GM12865 (cell line): ENCODE measurements around the gene RNF39.
"Not testable (repeated sequence)": the region's sequence is repeated elsewhere in the genome, so short reads cannot be mapped to it uniquely, and the experiment has no call there.

Experiments
- DNase-seq: peaks from one replicate; pipeline ENCODE4 v3.0.0; 2010; ENCODE audit warnings: low read depth
- H3K4me3 ChIP-seq: 2 replicates; pipeline ENCODE4 v1.5.1; 2011; ENCODE audit warnings: mild to moderate bottlenecking, low read depth, low read length, control low read depth
- CTCF ChIP-seq: IDR thresholded peaks from 2 replicates; pipeline ENCODE4 v1.5.1; 2011; ENCODE audit warnings: low read length, control low read depth, low read depth, inconsistent platforms; ENCODE audit not compliant: insufficient read depth; ENCODE audit errors: missing control alignments

Gene RNF39

GRCh38 chr6:30075094-30075789, at the start of gene RNF39:
Gene RNF39, minus strand, starts transcription at chr6:30075769. Its CDS starts 184 bp downstream, at chr6:30075585.
- DNase-seq: no peak
- H3K4me3 ChIP-seq: no peak within 1 kb of the TSS
- no peak for TF ChIP-seq CTCF

- no peak overlapping the region for H3K4me3 ChIP-seq
- no peak for TF ChIP-seq CTCF
- DNase-seq: no peak
Measured at GRCh38 chr6:30122515-30122914, 46.9 kb upstream of the RNF39 start.

GRCh38 chr6:30121446-30122366, 46.1 kb upstream of the RNF39 start:
- no peak for TF ChIP-seq CTCF
- H3K4me3 ChIP-seq: no peak overlapping the region
- no peak for DNase-seq

GRCh38 chr6:30118691-30119090, 43.1 kb upstream of the RNF39 start:
- DNase-seq: not testable (repeated sequence)

GRCh38 chr6:30116724-30117123, 41.2 kb upstream of the RNF39 start:
- H3K4me3 ChIP-seq: no peak overlapping the region
- DNase-seq: no peak
- TF ChIP-seq CTCF: no peak

More at GRCh38 chr6:30118691-30119090, 43.1 kb upstream of the RNF39 start:
- H3K4me3 ChIP-seq: not testable (repeated sequence)

- no peak for DNase-seq
- H3K4me3 ChIP-seq: no peak overlapping the region
- no peak for TF ChIP-seq CTCF
Measured at GRCh38 chr6:30113841-30114240, 38.3 kb upstream of the RNF39 start.

- no peak within 1 kb of the TSS for H3K4me3 ChIP-seq
- peak; percentile 73 for DNase-seq
- no peak for TF ChIP-seq CTCF
Measured at GRCh38 chr6:30113003-30113759, 37.6 kb upstream of the RNF39 start, which contains the start of gene TRIM31. Gene TRIM31, minus strand, starts transcription at chr6:30113090. Its CDS starts 285 bp downstream, at chr6:30112805.
